HCT116 (cell line): ENCODE measurements around the gene PLEKHG1. TPM values are rescaled to one million over a fixed set of nuclear protein-coding genes. Genes with fewer than 3 reads are reported as not detected.

ENCODE experiments used
- ATAC-seq: fragments of 200-7000 bp; cut with Tn5 transposase; 2 replicates; pipeline ENCODE4 v1.9.1; 2020; ENCODE audit warnings: mild to moderate bottlenecking, moderate library complexity
- BruUV-seq: library from RNA; stranded (reverse); fragments of 400-500 nt; replicated peaks from 2 replicates; lab custom pipeline; 2021; lab: Mats Ljungman, UMichigan
- CTCF ChIA-PET: fragments of 300-600 bp; sonication (Branson Sonifier 250); formaldehyde crosslinking; loops from one replicate; lab custom pipeline; 2021; ENCODE audit warnings: antibody characterized with exemption; lab: Charles Lee
- POLR2A ChIA-PET: fragments of 300-600, 350-600 bp; sonication (Branson Sonifier 250); formaldehyde crosslinking; loops from one replicate; lab custom pipeline; 2021; ENCODE audit warnings: antibody characterized with exemption; lab: Charles Lee
- RAD21 ChIA-PET, 2 experiments: fragments of 300-600 bp; sonication (Branson Sonifier 250); formaldehyde crosslinking; loops; one replicate each; lab custom pipeline; 2023; ENCODE audit warnings: low total read pairs in 2 of 2; ENCODE audit not compliant: uncharacterized antibody in 2 of 2, unreplicated experiment in 2 of 2, low non-redundant PET in 1 of 2; lab: Charles Lee
- DNase-seq: peaks from one replicate; pipeline ENCODE4 v3.0.0-alpha.2; 2010; ENCODE audit warnings: low read depth, low spot score
- H2AFZ ChIP-seq: fragments of 200-600 bp; shearing (Covaris generic), sonication (generic); 2 replicates; pipeline ENCODE4 v1.6.1; 2017; ENCODE audit warnings: low read depth, mixed run types, mixed read lengths, antibody characterized with exemption, low read length; ENCODE audit not compliant: poor library complexity, severe bottlenecking
- H3K27ac ChIP-seq: 2 replicates; pipeline ENCODE4 v1.5.1; 2012; ENCODE audit warnings: low read depth, low read length
- H3K27me3 ChIP-seq: fragments of 200-600 bp; sonication (generic); 2 replicates; pipeline ENCODE4 v1.6.1; 2016; ENCODE audit warnings: mixed run types, low read length, mixed read lengths; ENCODE audit not compliant: insufficient read depth
- H3K36me3 ChIP-seq, 2 experiments: fragments of 200-500 bp in 1 of 2; fragments of 200-600 bp in 1 of 2; sonication (Bioruptor generic) in 1 of 2; sonication (generic) in 1 of 2; 2 replicates each; pipeline versions ENCODE4 v1.5.1 to v1.6.1; 2014 to 2016; ENCODE audit warnings: low read length in 2 of 2, inconsistent platforms in 1 of 2, mixed read lengths in 1 of 2, mixed run types in 1 of 2; ENCODE audit not compliant: insufficient read depth in 2 of 2, control insufficient read depth in 1 of 2
- H3K4me1 ChIP-seq, 2 experiments: fragments of 200-600 bp in 1 of 2; sonication (generic) in 1 of 2; 2 replicates each; pipeline versions ENCODE4 v1.5.1 to v1.6.1; 2012 to 2017; ENCODE audit warnings: low read length in 2 of 2, inconsistent platforms in 1 of 2, mild to moderate bottlenecking in 1 of 2, mixed read lengths in 1 of 2, mixed run types in 1 of 2, moderate library complexity in 1 of 2; ENCODE audit not compliant: insufficient read depth in 2 of 2, control insufficient read depth in 1 of 2
- H3K4me2 ChIP-seq: fragments of 200-600 bp; sonication (generic); 2 replicates; pipeline ENCODE4 v1.6.1; 2017; ENCODE audit warnings: mixed run types, low read length, mixed read lengths
- H3K4me3 ChIP-seq, 2 experiments: fragments of 200-600 bp in 1 of 2; sonication (generic) in 1 of 2; replicated peaks in 1 of 2; 2 replicates each; pipeline ENCODE4 v1.5.1; 2011 to 2016; ENCODE audit warnings: low read length in 2 of 2, control low read depth in 1 of 2, low read depth in 1 of 2, mild to moderate bottlenecking in 1 of 2, mixed read lengths in 1 of 2, mixed run types in 1 of 2
- H3K79me2 ChIP-seq: fragments of 200-600 bp; sonication (generic); 2 replicates; pipeline ENCODE4 v1.6.1; 2017; ENCODE audit warnings: mild to moderate bottlenecking, mixed run types, low read length, moderate library complexity, mixed read lengths; ENCODE audit not compliant: insufficient read depth
- H3K9ac ChIP-seq: fragments of 200-600 bp; sonication (generic); 2 replicates; pipeline ENCODE4 v1.6.1; 2016; ENCODE audit warnings: low read length, mixed read lengths
- H3K9me2 ChIP-seq: fragments of 200-600 bp; sonication (generic), shearing (Covaris generic); 2 replicates; pipeline ENCODE4 v1.6.1; 2017; ENCODE audit warnings: mixed run types, mild to moderate bottlenecking, moderate library complexity; ENCODE audit not compliant: insufficient read depth
- H3K9me3 ChIP-seq, 2 experiments: fragments of 200-500 bp in 1 of 2; fragments of 200-600 bp in 1 of 2; sonication (Bioruptor generic) in 1 of 2; sonication (generic) in 1 of 2; 2 replicates each; pipeline ENCODE4 v1.6.1; 2014 to 2017; ENCODE audit warnings: low read length in 2 of 2, mixed read lengths in 2 of 2, inconsistent platforms in 1 of 2, low read depth in 1 of 2, mild to moderate bottlenecking in 1 of 2, mixed run types in 1 of 2, moderate library complexity in 1 of 2; ENCODE audit not compliant: control insufficient read depth in 1 of 2, insufficient read depth in 1 of 2
- H4K20me1 ChIP-seq: fragments of 200-600 bp; sonication (generic), shearing (Covaris generic); 2 replicates; pipeline ENCODE4 v1.6.1; 2017; ENCODE audit warnings: mixed run types, mild to moderate bottlenecking, moderate library complexity; ENCODE audit not compliant: insufficient read depth
- CBX3 ChIP-seq: IDR thresholded peaks from 2 replicates; pipeline ENCODE4 v1.6.1; 2012; ENCODE audit warnings: low read depth
- CEBPB ChIP-seq: IDR thresholded peaks from 2 replicates; pipeline ENCODE4 v1.6.1; 2012; ENCODE audit warnings: low read depth
- EZH2phosphoT487 ChIP-seq: fragments of 200-600 bp; IDR thresholded peaks from 2 replicates; pipeline ENCODE4 v1.6.1; 2018; ENCODE audit warnings: antibody characterized with exemption, borderline replicate concordance
- FOSL1 ChIP-seq: IDR thresholded peaks from 2 replicates; pipeline ENCODE4 v1.6.1; 2012; ENCODE audit warnings: low read depth
- JUND ChIP-seq: IDR thresholded peaks from 2 replicates; pipeline ENCODE4 v1.6.1; 2012
- POLR2A ChIP-seq: IDR thresholded peaks from 2 replicates; pipeline ENCODE4 v1.7.0; 2011; ENCODE audit warnings: borderline replicate concordance; ENCODE audit not compliant: insufficient read depth, insufficient read length; ENCODE audit errors: extremely low read depth
- POLR2AphosphoS5 ChIP-seq: IDR thresholded peaks from 2 replicates; pipeline ENCODE4 v1.6.1; 2011; ENCODE audit warnings: mild to moderate bottlenecking, low read depth, low read length, moderate library complexity
- RAD21 ChIP-seq: IDR thresholded peaks from 2 replicates; pipeline ENCODE4 v1.6.1; 2012; ENCODE audit warnings: low read depth, mild to moderate bottlenecking
- SIN3A ChIP-seq: IDR thresholded peaks from 2 replicates; pipeline ENCODE4 v1.6.1; 2012; ENCODE audit warnings: low read depth
- SP1 ChIP-seq: IDR thresholded peaks from 2 replicates; pipeline ENCODE4 v1.6.1; 2012; ENCODE audit warnings: low read depth
- TCF7L2 ChIP-seq: IDR thresholded peaks from 2 replicates; pipeline ENCODE4 v1.7.0; 2011; ENCODE audit warnings: borderline replicate concordance, inconsistent platforms; ENCODE audit not compliant: insufficient read depth, insufficient read length; ENCODE audit errors: extremely low read depth
- ZNF274 ChIP-seq: fragments of 200-500 bp; sonication (Bioruptor generic); IDR thresholded peaks from 2 replicates; pipeline ENCODE4 v1.6.1; 2014; ENCODE audit warnings: mild to moderate bottlenecking, low read depth, low read length, inconsistent platforms
- intact Hi-C: fragments of 100-400 bp; cut with micrococcal nuclease; formaldehyde crosslinking; loops from 2 replicates; pipeline ENCODE4 v1.10.0; 2022
- total RNA-seq: library from RNA; stranded (reverse); gene quantifications from one replicate; pipeline ENCODE4 v1.2.1, GENCODE V29; 2021; ENCODE audit not compliant: unreplicated experiment
- TF ChIP-seq, protein P1 (sequence below): IDR thresholded peaks from 2 replicates; pipeline ENCODE4 v1.6.1; 2011; ENCODE audit warnings: mild to moderate bottlenecking, low read length, moderate library complexity; ENCODE audit not compliant: insufficient replicate concordance; ENCODE audit errors: extremely low read depth
- TF ChIP-seq, protein P2 (sequence below): IDR thresholded peaks from 2 replicates; pipeline ENCODE4 v1.6.1; 2012; ENCODE audit warnings: low read depth
- TF ChIP-seq, protein P3 (sequence below), 3 experiments: fragments of 200-600 bp in 1 of 3; sonication (generic) in 1 of 3; IDR thresholded peaks in 2 of 3; conservative IDR thresholded peaks in 1 of 3; 2 replicates each; pipeline ENCODE4 v1.5.1; 2012 to 2017; ENCODE audit warnings: low read depth in 2 of 3, low read length in 2 of 3, antibody characterized with exemption in 1 of 3, borderline replicate concordance in 1 of 3, control low read depth in 1 of 3, mild to moderate bottlenecking in 1 of 3, mixed read lengths in 1 of 3, mixed run types in 1 of 3, moderate library complexity in 1 of 3; ENCODE audit not compliant: insufficient read depth in 1 of 3
- TF ChIP-seq, protein P4 (sequence below): IDR thresholded peaks from 2 replicates; pipeline ENCODE4 v1.6.1; 2012

Gene PLEKHG1
- total RNA-seq, 1 experiment from 2014 or later: 10.4 TPM

DNA sequence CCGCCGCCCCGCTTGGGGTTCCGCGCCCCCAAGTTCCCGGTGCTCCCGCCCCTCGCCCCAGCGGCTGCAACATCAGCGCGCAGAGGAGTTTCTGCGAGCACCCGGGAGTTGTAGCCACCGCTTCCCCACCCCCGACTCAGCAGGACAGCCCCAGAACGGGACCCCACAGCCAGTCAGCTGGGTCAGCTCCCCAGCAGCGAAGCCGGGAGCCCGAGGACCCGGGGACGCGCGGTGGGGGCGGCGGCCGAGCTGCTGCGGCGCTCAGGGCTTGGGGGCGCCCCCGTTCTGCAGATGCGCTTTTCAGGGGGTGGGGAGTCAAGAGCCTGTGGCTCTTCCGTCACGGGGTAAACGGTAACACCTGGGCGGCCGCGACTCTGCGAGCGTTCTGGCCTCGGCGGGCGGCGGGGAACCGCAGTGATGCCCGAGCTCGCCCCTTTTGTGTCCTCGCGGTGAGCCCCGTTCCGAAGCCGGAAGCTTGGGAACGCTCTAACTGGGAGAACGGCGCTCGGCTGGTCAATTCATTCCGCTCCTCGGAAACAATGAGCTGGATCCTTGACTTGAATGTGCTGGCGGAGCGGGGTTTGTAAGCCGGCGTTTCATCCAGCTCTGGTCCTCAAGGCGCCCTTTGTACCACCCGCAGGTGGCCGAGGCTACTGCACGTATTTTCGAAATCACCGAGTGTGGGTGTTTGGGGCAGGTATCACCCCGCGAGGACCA, 774 bp downstream of the PLEKHG1 start (continued):
- TF ChIP-seq SIN3A (peak; percentile 23; the same call in 1 of the 2 replicates), TCF7L2 (peak; percentile 50), ZNF274 (no peak), RAD21 (peak; percentile 56), EZH2phosphoT487 (no peak)

DNA sequence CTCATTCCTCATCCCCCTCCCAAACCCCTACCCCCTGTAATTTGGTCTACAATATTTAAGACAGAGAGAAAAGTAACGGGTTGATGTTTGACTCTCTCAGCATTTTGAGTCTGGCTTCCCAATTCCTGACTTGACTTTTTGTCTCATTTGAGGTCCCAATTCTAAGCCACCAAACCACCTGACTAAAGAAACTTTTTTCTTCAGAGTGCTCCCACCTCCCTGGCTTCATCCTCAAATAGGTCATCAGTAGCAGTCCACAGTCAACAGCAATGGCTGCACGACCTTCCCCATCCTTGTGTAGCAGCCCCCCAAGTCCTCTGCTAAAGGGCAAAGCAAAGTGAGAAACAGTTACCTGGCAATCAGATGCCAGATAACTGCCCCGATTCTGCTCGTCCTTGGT, 1.8 kb downstream of the PLEKHG1 start:
- no peaks in the 10 kb centered on the region for H3K9me2 ChIP-seq
- peak overlapping the region; percentile 90 for H3K4me2 ChIP-seq
- H3K36me3 ChIP-seq: no peaks in the 10 kb centered on the region
- no peak overlapping the region for H3K27ac ChIP-seq
- no peak overlapping the region for H3K4me3 ChIP-seq
- no peaks in the 10 kb centered on the region for H3K9me3 ChIP-seq
- BruUV-seq: TSS peak; percentile 37
- CTCF ChIA-PET: no interaction called here
- no peak overlapping the region for H2AFZ ChIP-seq
- TF ChIP-seq, protein P1, sequence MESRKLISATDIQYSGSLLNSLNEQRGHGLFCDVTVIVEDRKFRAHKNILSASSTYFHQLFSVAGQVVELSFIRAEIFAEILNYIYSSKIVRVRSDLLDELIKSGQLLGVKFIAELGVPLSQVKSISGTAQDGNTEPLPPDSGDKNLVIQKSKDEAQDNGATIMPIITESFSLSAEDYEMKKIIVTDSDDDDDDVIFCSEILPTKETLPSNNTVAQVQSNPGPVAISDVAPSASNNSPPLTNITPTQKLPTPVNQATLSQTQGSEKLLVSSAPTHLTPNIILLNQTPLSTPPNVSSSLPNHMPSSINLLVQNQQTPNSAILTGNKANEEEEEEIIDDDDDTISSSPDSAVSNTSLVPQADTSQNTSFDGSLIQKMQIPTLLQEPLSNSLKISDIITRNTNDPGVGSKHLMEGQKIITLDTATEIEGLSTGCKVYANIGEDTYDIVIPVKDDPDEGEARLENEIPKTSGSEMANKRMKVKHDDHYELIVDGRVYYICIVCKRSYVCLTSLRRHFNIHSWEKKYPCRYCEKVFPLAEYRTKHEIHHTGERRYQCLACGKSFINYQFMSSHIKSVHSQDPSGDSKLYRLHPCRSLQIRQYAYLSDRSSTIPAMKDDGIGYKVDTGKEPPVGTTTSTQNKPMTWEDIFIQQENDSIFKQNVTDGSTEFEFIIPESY: no peak
- no peak for TF ChIP-seq SIN3A
- TF ChIP-seq, protein P2, sequence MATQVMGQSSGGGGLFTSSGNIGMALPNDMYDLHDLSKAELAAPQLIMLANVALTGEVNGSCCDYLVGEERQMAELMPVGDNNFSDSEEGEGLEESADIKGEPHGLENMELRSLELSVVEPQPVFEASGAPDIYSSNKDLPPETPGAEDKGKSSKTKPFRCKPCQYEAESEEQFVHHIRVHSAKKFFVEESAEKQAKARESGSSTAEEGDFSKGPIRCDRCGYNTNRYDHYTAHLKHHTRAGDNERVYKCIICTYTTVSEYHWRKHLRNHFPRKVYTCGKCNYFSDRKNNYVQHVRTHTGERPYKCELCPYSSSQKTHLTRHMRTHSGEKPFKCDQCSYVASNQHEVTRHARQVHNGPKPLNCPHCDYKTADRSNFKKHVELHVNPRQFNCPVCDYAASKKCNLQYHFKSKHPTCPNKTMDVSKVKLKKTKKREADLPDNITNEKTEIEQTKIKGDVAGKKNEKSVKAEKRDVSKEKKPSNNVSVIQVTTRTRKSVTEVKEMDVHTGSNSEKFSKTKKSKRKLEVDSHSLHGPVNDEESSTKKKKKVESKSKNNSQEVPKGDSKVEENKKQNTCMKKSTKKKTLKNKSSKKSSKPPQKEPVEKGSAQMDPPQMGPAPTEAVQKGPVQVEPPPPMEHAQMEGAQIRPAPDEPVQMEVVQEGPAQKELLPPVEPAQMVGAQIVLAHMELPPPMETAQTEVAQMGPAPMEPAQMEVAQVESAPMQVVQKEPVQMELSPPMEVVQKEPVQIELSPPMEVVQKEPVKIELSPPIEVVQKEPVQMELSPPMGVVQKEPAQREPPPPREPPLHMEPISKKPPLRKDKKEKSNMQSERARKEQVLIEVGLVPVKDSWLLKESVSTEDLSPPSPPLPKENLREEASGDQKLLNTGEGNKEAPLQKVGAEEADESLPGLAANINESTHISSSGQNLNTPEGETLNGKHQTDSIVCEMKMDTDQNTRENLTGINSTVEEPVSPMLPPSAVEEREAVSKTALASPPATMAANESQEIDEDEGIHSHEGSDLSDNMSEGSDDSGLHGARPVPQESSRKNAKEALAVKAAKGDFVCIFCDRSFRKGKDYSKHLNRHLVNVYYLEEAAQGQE: no peak
- TF ChIP-seq JUND: no peak
- no peak for TF ChIP-seq FOSL1
- no peak for TF ChIP-seq POLR2AphosphoS5
- TF ChIP-seq TCF7L2: no peak
- TF ChIP-seq ZNF274: no peak
- TF ChIP-seq SP1: no peak
- TF ChIP-seq EZH2phosphoT487: no peak
- TF ChIP-seq POLR2A: no peak
- TF ChIP-seq, protein P3, sequence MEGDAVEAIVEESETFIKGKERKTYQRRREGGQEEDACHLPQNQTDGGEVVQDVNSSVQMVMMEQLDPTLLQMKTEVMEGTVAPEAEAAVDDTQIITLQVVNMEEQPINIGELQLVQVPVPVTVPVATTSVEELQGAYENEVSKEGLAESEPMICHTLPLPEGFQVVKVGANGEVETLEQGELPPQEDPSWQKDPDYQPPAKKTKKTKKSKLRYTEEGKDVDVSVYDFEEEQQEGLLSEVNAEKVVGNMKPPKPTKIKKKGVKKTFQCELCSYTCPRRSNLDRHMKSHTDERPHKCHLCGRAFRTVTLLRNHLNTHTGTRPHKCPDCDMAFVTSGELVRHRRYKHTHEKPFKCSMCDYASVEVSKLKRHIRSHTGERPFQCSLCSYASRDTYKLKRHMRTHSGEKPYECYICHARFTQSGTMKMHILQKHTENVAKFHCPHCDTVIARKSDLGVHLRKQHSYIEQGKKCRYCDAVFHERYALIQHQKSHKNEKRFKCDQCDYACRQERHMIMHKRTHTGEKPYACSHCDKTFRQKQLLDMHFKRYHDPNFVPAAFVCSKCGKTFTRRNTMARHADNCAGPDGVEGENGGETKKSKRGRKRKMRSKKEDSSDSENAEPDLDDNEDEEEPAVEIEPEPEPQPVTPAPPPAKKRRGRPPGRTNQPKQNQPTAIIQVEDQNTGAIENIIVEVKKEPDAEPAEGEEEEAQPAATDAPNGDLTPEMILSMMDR (IDR thresholded peaks at IDR 0.05 in 2 of 3, conservative IDR thresholded peaks at IDR 0.05 in 1 of 3; ENCODE audit: borderline replicate concordance in 1 of 3, insufficient read depth in 1 of 3, low read depth in 2 of 3, low read length in 2 of 3): no peak
- TF ChIP-seq, protein P4, sequence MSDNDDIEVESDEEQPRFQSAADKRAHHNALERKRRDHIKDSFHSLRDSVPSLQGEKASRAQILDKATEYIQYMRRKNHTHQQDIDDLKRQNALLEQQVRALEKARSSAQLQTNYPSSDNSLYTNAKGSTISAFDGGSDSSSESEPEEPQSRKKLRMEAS: no peak
- no peak for TF ChIP-seq CEBPB
- no peak for TF ChIP-seq CBX3
- intact Hi-C loops: loop anchor here (2.0 kb wide), 1 partner anchor 183 kb away; no protein-coding TSS in a partner anchor
- H3K4me1 ChIP-seq: peaks cover 4 to 13% of the 10 kb centered on the region in 2 experiments; a peak in 2 of 4 replicates
- no peak for DNase-seq
- POLR2A ChIA-PET: no interaction called here
- no peak for ATAC-seq
- no peaks in the 10 kb centered on the region for H4K20me1 ChIP-seq
- H3K79me2 ChIP-seq: no peaks in the 10 kb centered on the region
- RAD21 ChIA-PET: interaction anchor here in 1 of 2 experiments (1.4 kb wide), 1 partner anchor 213 kb away, joined by 3 read pairs; no protein-coding TSS in a partner anchor
- H3K9ac ChIP-seq: no peak overlapping the region
- H3K27me3 ChIP-seq: no peaks in the 10 kb centered on the region
